Fibroblast of villous mesenchyme (primary cell): ENCODE data around the gene CENPM. TPM values are rescaled to one million over a fixed set of nuclear protein-coding genes. Genes with fewer than 3 reads are reported as not detected.
A peak's percentile ranks its signal among the peaks of the same experiment; 100 is the strongest.

Experiments
- DNase-seq: peaks from one replicate; pipeline ENCODE4 v3.0.0-alpha.2; 2010; ENCODE audit warnings: low read depth
- H3K4me3 ChIP-seq: 2 replicates; pipeline ENCODE4 v1.5.1; 2011; ENCODE audit warnings: low read depth, mild to moderate bottlenecking, low read length
- CTCF ChIP-seq: IDR thresholded peaks from 2 replicates; pipeline ENCODE4 v1.5.1; 2012; ENCODE audit warnings: low read depth, mild to moderate bottlenecking, low read length; ENCODE audit not compliant: insufficient read depth
- total RNA-seq: library from RNA; depleted of rRNA; stranded (reverse); fragments of >200 nt; gene quantifications from 2 replicates; pipeline ENCODE4 v1.2.3, GENCODE V29; 2012

Gene CENPM
- total RNA-seq, 1 donor, result 14.2 TPM

- DNase-seq, result peak; percentile 94
Observed at GRCh38 chr22:41940832-41941765, 5.9 kb downstream of the CENPM start.

GRCh38 chr22:41939981-41940831 lies 6.7 kb downstream of the CENPM start:
- no peak overlapping the region for H3K4me3 ChIP-seq
- no peak for DNase-seq
- TF ChIP-seq CTCF, result no peak

More at GRCh38 chr22:41940832-41941765, 5.9 kb downstream of the CENPM start:
- no peak overlapping the region for H3K4me3 ChIP-seq
- peak; percentile 93 for TF ChIP-seq CTCF

- H3K4me3 ChIP-seq, result no peak overlapping the region
- TF ChIP-seq CTCF, result no peak
- DNase-seq, result no peak
Observed at GRCh38 chr22:41936894-41937169, 10.1 kb downstream of the CENPM start.

- no peak for DNase-seq
- no peak for TF ChIP-seq CTCF
- no peak overlapping the region for H3K4me3 ChIP-seq
Observed at GRCh38 chr22:41935509-41935908, 11.4 kb downstream of the CENPM start.

- H3K4me3 ChIP-seq, result no peak overlapping the region
- TF ChIP-seq CTCF, result no peak
- DNase-seq, result no peak
Observed at GRCh38 chr22:41935015-41935351, 12.0 kb downstream of the CENPM start.

GRCh38 chr22:41934284-41935014 lies 12.5 kb downstream of the CENPM start:
- DNase-seq, result no peak
- no peak for TF ChIP-seq CTCF
- no peak overlapping the region for H3K4me3 ChIP-seq
